GM12878 (cell line): ENCODE data around the gene MTSS2. TPM values are rescaled to one million over a fixed set of nuclear protein-coding genes. Genes with fewer than 3 reads are reported as not detected.

Experiments
- ATAC-seq: fragments of 200-7000 bp; cut with Tn5 transposase; 3 replicates; pipeline ENCODE4 v1.9.1; 2020; ENCODE audit warnings: mild to moderate bottlenecking, moderate library complexity
- BruUV-seq: library from RNA; stranded (reverse); fragments of 400-500 nt; replicated peaks from 2 replicates; lab custom pipeline; 2021; lab: Mats Ljungman, UMichigan
- CTCF ChIA-PET: fragments of 300-600 bp; sonication (Branson Sonifier 250); formaldehyde crosslinking; extraction: SDS; loops from one replicate; lab custom pipeline; 2021; ENCODE audit warnings: inconsistent platforms; lab: Yijun Ruan, JAX
- POLR2A ChIA-PET: fragments of 350-600 bp; formaldehyde crosslinking; extraction: SDS; loops from one replicate; lab custom pipeline; 2021; ENCODE audit warnings: inconsistent platforms; lab: Charles Lee
- RAD21 ChIA-PET: fragments of 300-600 bp; sonication (Branson Sonifier 250); formaldehyde crosslinking; loops from one replicate; lab custom pipeline; 2023; ENCODE audit warnings: antibody characterized with exemption; ENCODE audit not compliant: unreplicated experiment; lab: Charles Lee
- SMC1A ChIA-PET: fragments of 300-600 bp; sonication (Branson Sonifier 250); formaldehyde crosslinking; loops from one replicate; lab custom pipeline; 2023; ENCODE audit not compliant: unreplicated experiment, uncharacterized antibody; lab: Charles Lee
- DNase-seq: peaks from one replicate; pipeline ENCODE4 v3.0.0-alpha.2; 2011; ENCODE audit warnings: low read depth, low spot score
- FAIRE-seq: peaks from 3 replicates; lab custom pipeline; 2011; peaks lifted over from hg19 to GRCh38; lab: Jason Lieb, UNC
- H2AFZ ChIP-seq: 2 replicates; pipeline ENCODE4 v1.6.0; 2011; ENCODE audit warnings: low read depth, low read length, control low read depth; ENCODE audit not compliant: control insufficient read depth
- H3K27ac ChIP-seq: 2 replicates; pipeline ENCODE4 v1.5.1; 2011; ENCODE audit warnings: control low read depth; ENCODE audit not compliant: control insufficient read depth, insufficient read depth
- H3K27me3 ChIP-seq, 2 experiments: replicated peaks in 1 of 2; 2 replicates each; pipeline versions ENCODE4 v1.6.0 to v1.6.1; 2011; ENCODE audit warnings: low read length in 1 of 2; ENCODE audit not compliant: control insufficient read depth in 2 of 2, insufficient read depth in 2 of 2
- H3K36me3 ChIP-seq, 2 experiments: 2 replicates each; pipeline ENCODE4 v1.5.1; 2011; ENCODE audit warnings: low read length in 1 of 2; ENCODE audit not compliant: control insufficient read depth in 2 of 2, insufficient read depth in 2 of 2
- H3K4me1 ChIP-seq: 2 replicates; pipeline ENCODE4 v1.6.1; 2011; ENCODE audit warnings: mild to moderate bottlenecking, low read length, moderate library complexity, mixed read lengths; ENCODE audit not compliant: control insufficient read depth, insufficient read depth
- H3K4me2 ChIP-seq: 2 replicates; pipeline ENCODE4 v1.6.0; 2011; ENCODE audit warnings: control low read depth; ENCODE audit not compliant: control insufficient read depth, insufficient read depth
- H3K4me3 ChIP-seq: fragments of 200-600 bp; sonication (generic); 2 replicates; pipeline ENCODE4 v1.5.1; 2016
- H3K79me2 ChIP-seq: 2 replicates; pipeline ENCODE4 v1.6.0; 2011; ENCODE audit warnings: low read length; ENCODE audit not compliant: control insufficient read depth, insufficient read depth
- H3K9ac ChIP-seq: 2 replicates; pipeline ENCODE4 v1.8.0; 2011; ENCODE audit warnings: low read length, control low read depth, mixed read lengths; ENCODE audit not compliant: control insufficient read depth, insufficient read depth
- H3K9me3 ChIP-seq: replicated peaks from 3 replicates; pipeline ENCODE4 v1.5.1; 2011; ENCODE audit warnings: mild to moderate bottlenecking, low read length; ENCODE audit not compliant: control insufficient read depth, insufficient read depth
- H4K20me1 ChIP-seq: 2 replicates; pipeline ENCODE4 v1.6.0; 2011; ENCODE audit not compliant: control insufficient read depth, insufficient read depth
- CBFB ChIP-seq: IDR thresholded peaks from 2 replicates; pipeline ENCODE4 v1.6.1; 2016; ENCODE audit warnings: antibody characterized with exemption, low read depth
- DPF2 ChIP-seq: fragments of 450-650 bp; IDR thresholded peaks from 2 replicates; pipeline ENCODE4 v1.6.1; 2017; ENCODE audit warnings: mild to moderate bottlenecking
- LARP7 ChIP-seq: fragments of 450-650 bp; IDR thresholded peaks from 2 replicates; pipeline ENCODE4 v1.6.1; 2017; ENCODE audit warnings: mild to moderate bottlenecking
- NR2C2 ChIP-seq: IDR thresholded peaks from 2 replicates; pipeline ENCODE4 v1.6.1; 2011; ENCODE audit warnings: borderline replicate concordance, low read depth; ENCODE audit not compliant: control insufficient read depth, insufficient read length
- RAD21 ChIP-seq: IDR thresholded peaks from 2 replicates; pipeline ENCODE4 v1.6.1; 2011; ENCODE audit warnings: mild to moderate bottlenecking, low read depth, low read length, moderate library complexity; ENCODE audit not compliant: insufficient read depth
- RAD51 ChIP-seq: fragments of 450-650 bp; IDR thresholded peaks from 2 replicates; pipeline ENCODE4 v1.6.1; 2016; ENCODE audit warnings: moderate library complexity, mild to moderate bottlenecking, inconsistent platforms
- TAF1 ChIP-seq: IDR thresholded peaks from 2 replicates; pipeline ENCODE4 v1.6.1; 2011; ENCODE audit warnings: mild to moderate bottlenecking, low read depth, low read length, borderline replicate concordance
- WGBS: methylation state at CpG from one replicate; pipeline ENCODE4 v1.1.6; 2016; ENCODE audit warnings: low lambda C conversion rate; ENCODE audit not compliant: insufficient replicate concordance, insufficient coverage; ENCODE audit errors: missing lambda C conversion rate; 5-methylcytosine and 5-hydroxymethylcytosine counted together
- in situ Hi-C: fragments of 300-500 bp; cut with MboI; formaldehyde crosslinking; loops from 9 replicates; pipeline ENCODE4 v1.14.3; 2018; ENCODE audit warnings: mixed read lengths
- intact Hi-C: fragments of 100-400 bp; cut with micrococcal nuclease; formaldehyde crosslinking; loops from one replicate; pipeline ENCODE4 v1.14.2; 2022; ENCODE audit not compliant: unreplicated experiment
- polyA plus RNA-seq, 11 experiments: library from polyadenylated mRNA; depleted of rRNA in 4 of 11; unstranded in 6 of 11; stranded (reverse) in 5 of 11; fragments of >200 nt; fragmentation: Nextera tagmentation in 4 of 11; fragmentation: Illumina TruSeq in 1 of 11; extraction: Ambion mirVana in 4 of 11; extraction: Trizol in 1 of 11; gene quantifications; 1 replicate in 1 of 11; 2 replicates in 10 of 11; pipeline versions ENCODE4 v1.2.1 to v1.2.3, GENCODE V29; 2011 to 2016; ENCODE audit warnings: inconsistent platforms in 2 of 11, missing spikeins in 2 of 11, low read depth in 1 of 11
- total RNA-seq, 4 experiments: library from RNA; depleted of rRNA in 3 of 4; stranded (reverse); fragments of >200 nt in 3 of 4; fragmentation: Illumina TruSeq in 1 of 4; extraction: Trizol in 1 of 4; gene quantifications; 2 replicates each; pipeline versions ENCODE4 v1.2.1 to v1.2.3, GENCODE V29; 2013 to 2021
- TF ChIP-seq, protein P1 (sequence below): fragments of 150-350 bp; IDR thresholded peaks from 2 replicates; pipeline ENCODE4 v1.6.1; 2014; ENCODE audit warnings: mild to moderate bottlenecking, low read depth, low read length
- TF ChIP-seq, protein P2 (sequence below): IDR thresholded peaks from 2 replicates; pipeline ENCODE4 v1.6.1; 2012; ENCODE audit warnings: low read depth, low read length, improper control_type of control experiment
- TF ChIP-seq, protein P3 (sequence below): fragments of 450-650 bp; IDR thresholded peaks from 2 replicates; pipeline ENCODE4 v1.6.1; 2016; ENCODE audit warnings: mild to moderate bottlenecking
- TF ChIP-seq, protein P4 (sequence below), 3 experiments: IDR thresholded peaks in 2 of 3; conservative IDR thresholded peaks in 1 of 3; 2 replicates each; pipeline ENCODE4 v1.5.1; 2011; ENCODE audit warnings: low read depth in 3 of 3, low read length in 3 of 3, mild to moderate bottlenecking in 3 of 3, control low read depth in 2 of 3, moderate library complexity in 2 of 3, inconsistent platforms in 1 of 3, mixed read lengths in 1 of 3; ENCODE audit not compliant: control insufficient read depth in 2 of 3, insufficient read depth in 1 of 3; ENCODE audit errors: extremely low read depth in 1 of 3

The MTSS2 gene
- total and polyA plus RNA-seq, 10 of the 15 experiments (the other 5 are each of a cell fraction or from before 2014, with no cell fraction given) = under 0.01 to 0.51 (median 0.14) TPM; not detected in 4

GRCh38 chr16:70649300-70649699 lies 36.6 kb downstream of the MTSS2 start:
- H3K4me2 ChIP-seq = no peak overlapping the region
- H2AFZ ChIP-seq = no peak overlapping the region
- ChIA-PET CTCF (interaction anchor here (0.8 kb wide), 1 partner anchor 281 kb away, joined by 3 read pairs; no protein-coding TSS in a partner anchor), POLR2A (no interaction called here), RAD21 (no interaction called here), SMC1A (interaction anchor here (1.7 kb wide), 1 partner anchor 122 kb away, joined by 6 read pairs; no protein-coding TSS in a partner anchor)
- no peak overlapping the region for H3K27ac ChIP-seq
- H3K27me3 ChIP-seq = no peaks in the 10 kb centered on the region
- H3K9ac ChIP-seq = no peak overlapping the region
- WGBS = 33% methylated on average over 7 of the region's 7 CpGs
- no peaks in the 10 kb centered on the region for H3K4me1 ChIP-seq
- DNase-seq (no peak), FAIRE-seq (no peak), ATAC-seq (no peak)
- H3K36me3 ChIP-seq = no peaks in the 10 kb centered on the region
- no TSS peak for BruUV-seq
- H3K9me3 ChIP-seq = no peaks in the 10 kb centered on the region
- in situ Hi-C loops (no loop called here), intact Hi-C loops (no loop called here)
- no peaks in the 10 kb centered on the region for H3K79me2 ChIP-seq
- H3K4me3 ChIP-seq = no peak overlapping the region
- no peaks in the 10 kb centered on the region for H4K20me1 ChIP-seq
- no peak for TF ChIP-seq TAF1
- TF ChIP-seq RAD51 = no peak
- no peak for TF ChIP-seq LARP7
- no peak for TF ChIP-seq CBFB
- TF ChIP-seq, protein P1, sequence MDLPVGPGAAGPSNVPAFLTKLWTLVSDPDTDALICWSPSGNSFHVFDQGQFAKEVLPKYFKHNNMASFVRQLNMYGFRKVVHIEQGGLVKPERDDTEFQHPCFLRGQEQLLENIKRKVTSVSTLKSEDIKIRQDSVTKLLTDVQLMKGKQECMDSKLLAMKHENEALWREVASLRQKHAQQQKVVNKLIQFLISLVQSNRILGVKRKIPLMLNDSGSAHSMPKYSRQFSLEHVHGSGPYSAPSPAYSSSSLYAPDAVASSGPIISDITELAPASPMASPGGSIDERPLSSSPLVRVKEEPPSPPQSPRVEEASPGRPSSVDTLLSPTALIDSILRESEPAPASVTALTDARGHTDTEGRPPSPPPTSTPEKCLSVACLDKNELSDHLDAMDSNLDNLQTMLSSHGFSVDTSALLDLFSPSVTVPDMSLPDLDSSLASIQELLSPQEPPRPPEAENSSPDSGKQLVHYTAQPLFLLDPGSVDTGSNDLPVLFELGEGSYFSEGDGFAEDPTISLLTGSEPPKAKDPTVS = no peak

DNA sequence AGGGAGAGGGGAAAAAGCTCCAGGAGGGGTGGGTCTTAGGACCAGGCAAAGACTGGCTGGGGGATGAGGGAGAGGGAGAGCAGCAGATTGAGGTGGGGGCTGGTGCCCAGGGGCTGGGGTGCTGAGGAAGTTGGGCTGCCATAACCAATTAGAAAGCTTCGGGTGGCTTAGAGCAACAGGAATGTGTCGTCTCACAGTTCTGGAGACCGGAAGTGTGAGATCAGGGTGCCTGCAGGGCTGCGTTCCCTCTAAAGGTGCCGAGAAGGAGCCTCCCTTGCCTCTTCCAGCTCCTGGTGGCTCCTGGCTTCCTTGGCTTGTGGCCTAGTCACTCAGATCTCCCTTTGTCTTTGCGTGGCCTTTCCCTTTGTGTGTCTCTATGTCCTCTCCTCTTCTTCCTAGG lies 37.2 kb downstream of the MTSS2 start:
- 27% methylated on average over 6 of the region's 6 CpGs for WGBS
- Histone ChIP-seq H3K4me2 (no peak overlapping the region), H3K9ac (no peak overlapping the region), H3K4me3 (no peak overlapping the region), H2AFZ (no peak overlapping the region), H3K9me3 (no peaks in the 10 kb centered on the region), H4K20me1 (no peaks in the 10 kb centered on the region), H3K36me3 (no peaks in the 10 kb centered on the region), H3K4me1 (no peaks in the 10 kb centered on the region), H3K27ac (no peak overlapping the region), H3K79me2 (no peaks in the 10 kb centered on the region), H3K27me3 (no peaks in the 10 kb centered on the region)
- DNase-seq (no peak), ATAC-seq (no peak), FAIRE-seq (no peak)
- BruUV-seq = no TSS peak
- in situ Hi-C loops (no loop called here), intact Hi-C loops (no loop called here)
- RAD21 ChIA-PET = interaction anchor here (0.6 kb wide), 1 partner anchor 1208 kb away, joined by 3 read pairs; no protein-coding TSS in a partner anchor
- CTCF ChIA-PET = interaction anchor here (0.8 kb wide), 1 partner anchor 280 kb away, joined by 3 read pairs; no protein-coding TSS in a partner anchor
- POLR2A ChIA-PET = no interaction called here
- SMC1A ChIA-PET = no interaction called here
- TF ChIP-seq, protein P2, sequence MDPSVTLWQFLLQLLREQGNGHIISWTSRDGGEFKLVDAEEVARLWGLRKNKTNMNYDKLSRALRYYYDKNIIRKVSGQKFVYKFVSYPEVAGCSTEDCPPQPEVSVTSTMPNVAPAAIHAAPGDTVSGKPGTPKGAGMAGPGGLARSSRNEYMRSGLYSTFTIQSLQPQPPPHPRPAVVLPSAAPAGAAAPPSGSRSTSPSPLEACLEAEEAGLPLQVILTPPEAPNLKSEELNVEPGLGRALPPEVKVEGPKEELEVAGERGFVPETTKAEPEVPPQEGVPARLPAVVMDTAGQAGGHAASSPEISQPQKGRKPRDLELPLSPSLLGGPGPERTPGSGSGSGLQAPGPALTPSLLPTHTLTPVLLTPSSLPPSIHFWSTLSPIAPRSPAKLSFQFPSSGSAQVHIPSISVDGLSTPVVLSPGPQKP = no peak
- TF ChIP-seq, protein P3, sequence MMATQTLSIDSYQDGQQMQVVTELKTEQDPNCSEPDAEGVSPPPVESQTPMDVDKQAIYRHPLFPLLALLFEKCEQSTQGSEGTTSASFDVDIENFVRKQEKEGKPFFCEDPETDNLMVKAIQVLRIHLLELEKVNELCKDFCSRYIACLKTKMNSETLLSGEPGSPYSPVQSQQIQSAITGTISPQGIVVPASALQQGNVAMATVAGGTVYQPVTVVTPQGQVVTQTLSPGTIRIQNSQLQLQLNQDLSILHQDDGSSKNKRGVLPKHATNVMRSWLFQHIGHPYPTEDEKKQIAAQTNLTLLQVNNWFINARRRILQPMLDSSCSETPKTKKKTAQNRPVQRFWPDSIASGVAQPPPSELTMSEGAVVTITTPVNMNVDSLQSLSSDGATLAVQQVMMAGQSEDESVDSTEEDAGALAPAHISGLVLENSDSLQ = no peak
- TF ChIP-seq RAD21 (no peak), NR2C2 (no peak), DPF2 (no peak)
- TF ChIP-seq, protein P4, sequence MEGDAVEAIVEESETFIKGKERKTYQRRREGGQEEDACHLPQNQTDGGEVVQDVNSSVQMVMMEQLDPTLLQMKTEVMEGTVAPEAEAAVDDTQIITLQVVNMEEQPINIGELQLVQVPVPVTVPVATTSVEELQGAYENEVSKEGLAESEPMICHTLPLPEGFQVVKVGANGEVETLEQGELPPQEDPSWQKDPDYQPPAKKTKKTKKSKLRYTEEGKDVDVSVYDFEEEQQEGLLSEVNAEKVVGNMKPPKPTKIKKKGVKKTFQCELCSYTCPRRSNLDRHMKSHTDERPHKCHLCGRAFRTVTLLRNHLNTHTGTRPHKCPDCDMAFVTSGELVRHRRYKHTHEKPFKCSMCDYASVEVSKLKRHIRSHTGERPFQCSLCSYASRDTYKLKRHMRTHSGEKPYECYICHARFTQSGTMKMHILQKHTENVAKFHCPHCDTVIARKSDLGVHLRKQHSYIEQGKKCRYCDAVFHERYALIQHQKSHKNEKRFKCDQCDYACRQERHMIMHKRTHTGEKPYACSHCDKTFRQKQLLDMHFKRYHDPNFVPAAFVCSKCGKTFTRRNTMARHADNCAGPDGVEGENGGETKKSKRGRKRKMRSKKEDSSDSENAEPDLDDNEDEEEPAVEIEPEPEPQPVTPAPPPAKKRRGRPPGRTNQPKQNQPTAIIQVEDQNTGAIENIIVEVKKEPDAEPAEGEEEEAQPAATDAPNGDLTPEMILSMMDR (IDR thresholded peaks at IDR 0.05 in 2 of 3, conservative IDR thresholded peaks at IDR 0.05 in 1 of 3; ENCODE audit: control insufficient read depth in 2 of 3, extremely low read depth in 1 of 3, insufficient read depth in 1 of 3, low read depth in 3 of 3, low read length in 3 of 3) = no peak
